Measurements from ENCODE around the gene CHRNA4. TPM values are rescaled to one million over a fixed set of nuclear protein-coding genes. Genes with fewer than 3 reads are reported as not detected.

The CHRNA4 gene
- total RNA-seq, 1 donor from 2014 or later, result not detected

GRCh38 chr20:63377951-63378381, 16.8 kb upstream of the CHRNA4 start:
- intact Hi-C loops (cut with DNase I), result no loop called here
- Histone ChIP-seq H3K4me3 (no peak overlapping the region), H3K9me3 (no peaks in the 10 kb centered on the region), H3K27ac (no peak overlapping the region), H3K27me3 (ENCODE audit: low read depth) (peaks cover 85% of the 10 kb centered on the region), H3K36me3 (no peaks in the 10 kb centered on the region), H3K4me1 (no peaks in the 10 kb centered on the region)
- ATAC-seq, result no peak
- TF ChIP-seq CTCF (IDR thresholded peaks at IDR 0.05), result no peak
- DNase-seq, result no peak

GRCh38 chr20:63377256-63377941, 16.2 kb upstream of the CHRNA4 start:
- no peak overlapping the region for H3K27ac ChIP-seq
- H3K36me3 ChIP-seq, result no peaks in the 10 kb centered on the region
- no peak for DNase-seq
- intact Hi-C loops (cut with DNase I), result no loop called here
- no peak overlapping the region for H3K4me3 ChIP-seq
- no peak for ATAC-seq
- no peak for TF ChIP-seq CTCF (IDR thresholded peaks at IDR 0.05)
- no peaks in the 10 kb centered on the region for H3K4me1 ChIP-seq
- peaks cover 85% of the 10 kb centered on the region for H3K27me3 ChIP-seq (ENCODE audit: low read depth)
- no peaks in the 10 kb centered on the region for H3K9me3 ChIP-seq

DNA sequence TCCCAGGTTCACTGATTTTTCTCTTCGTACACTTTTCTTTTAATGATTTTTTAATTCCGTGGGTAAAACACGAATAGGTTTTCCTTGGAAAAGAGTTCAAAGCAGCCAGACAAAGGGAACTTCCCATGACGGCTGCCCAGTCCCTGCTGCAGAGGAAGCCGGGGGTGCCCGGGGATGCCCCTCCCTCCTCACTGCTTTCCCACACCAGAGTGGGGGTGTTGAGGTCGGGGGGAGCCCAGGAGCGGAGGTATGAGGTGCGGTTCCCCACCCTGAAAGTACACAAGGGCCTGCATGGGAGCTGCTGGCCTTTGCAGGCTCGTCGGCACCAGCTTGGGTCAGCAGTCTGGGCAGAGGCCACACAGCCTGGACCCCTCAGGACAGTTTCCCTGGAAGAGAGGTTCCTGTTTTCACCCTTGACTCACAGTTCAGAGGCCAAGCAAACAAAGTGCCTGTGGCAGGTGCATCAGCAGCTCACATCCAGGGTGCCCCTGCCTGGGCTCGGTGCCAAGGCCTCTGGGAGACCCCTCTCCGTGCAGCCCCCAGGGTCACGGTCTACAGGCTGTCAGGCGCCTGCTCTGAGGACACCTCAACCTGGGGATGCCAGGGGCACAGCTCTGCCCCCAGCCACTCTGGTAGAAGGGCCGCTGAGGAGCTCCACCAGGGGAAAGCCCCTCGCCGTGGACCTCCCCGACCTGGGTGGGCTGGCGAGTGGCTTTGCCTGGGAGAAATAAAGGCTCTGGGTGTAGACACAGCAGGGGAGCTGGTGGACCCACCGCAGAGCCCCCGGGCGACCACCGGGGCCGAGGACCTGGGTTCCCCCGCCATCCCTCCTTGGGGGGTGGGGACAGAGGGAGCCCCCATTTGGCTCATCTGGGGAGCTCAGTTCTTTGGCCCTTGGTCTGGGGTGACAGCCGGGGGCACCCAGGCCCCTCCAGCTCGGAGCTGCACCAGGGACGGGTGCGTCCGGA, 15.4 kb upstream of the CHRNA4 start:
- Histone ChIP-seq H3K27ac (no peak overlapping the region), H3K36me3 (no peaks in the 10 kb centered on the region), H3K9me3 (no peaks in the 10 kb centered on the region), H3K4me3 (no peak overlapping the region), H3K4me1 (no peaks in the 10 kb centered on the region), H3K27me3 (ENCODE audit: low read depth) (peaks cover 80% of the 10 kb centered on the region)
- intact Hi-C loops (cut with DNase I), result no loop called here
- DNase-seq, result no peak
- ATAC-seq, result no peak
- no peak for TF ChIP-seq CTCF (IDR thresholded peaks at IDR 0.05)

DNA sequence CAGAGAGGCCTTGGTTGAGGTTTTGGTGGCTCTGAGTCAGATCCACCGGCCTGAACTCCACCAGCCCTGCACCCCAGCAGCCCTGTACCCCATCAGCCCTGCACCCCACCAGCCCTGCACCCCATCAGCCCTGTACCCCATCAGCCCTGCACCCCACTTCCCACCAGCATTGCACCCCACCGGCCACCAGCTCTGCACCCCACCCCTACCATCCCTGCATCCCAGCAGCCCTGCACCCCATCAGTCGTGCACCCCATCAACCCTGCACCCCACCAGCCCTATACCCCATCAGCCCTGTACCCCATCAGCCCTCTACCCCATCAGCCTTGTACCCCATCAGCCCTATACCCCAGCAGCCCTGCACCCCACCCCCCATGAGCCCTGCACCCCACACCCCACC, 14.3 kb upstream of the CHRNA4 start:
- intact Hi-C loops (cut with DNase I), result no loop called here
- TF ChIP-seq CTCF (IDR thresholded peaks at IDR 0.05), result no peak
- DNase-seq, result no peak
- no peaks in the 10 kb centered on the region for H3K4me1 ChIP-seq
- H3K27ac ChIP-seq, result no peak overlapping the region
- no peaks in the 10 kb centered on the region for H3K9me3 ChIP-seq
- no peaks in the 10 kb centered on the region for H3K36me3 ChIP-seq
- no peak overlapping the region for H3K4me3 ChIP-seq
- no peak for ATAC-seq
- peaks cover 82% of the 10 kb centered on the region for H3K27me3 ChIP-seq (ENCODE audit: low read depth)

- intact Hi-C loops (cut with DNase I), result no loop called here
Observed at GRCh38 chr20:63374504-63374903, 13.4 kb upstream of the CHRNA4 start.

More at GRCh38 chr20:63374504-63374903, 13.4 kb upstream of the CHRNA4 start:
- Histone ChIP-seq H3K27me3 (ENCODE audit: low read depth) (peaks cover 79% of the 10 kb centered on the region), H3K27ac (no peak overlapping the region), H3K4me1 (no peaks in the 10 kb centered on the region), H3K4me3 (no peak overlapping the region), H3K36me3 (no peaks in the 10 kb centered on the region), H3K9me3 (no peaks in the 10 kb centered on the region)
- no peak for TF ChIP-seq CTCF (IDR thresholded peaks at IDR 0.05)
- no peak for DNase-seq
- no peak for ATAC-seq

Measured in lower lobe of right lung (tissue), 2 donors.